Osteoblast (primary cell): ENCODE measurements around the gene CGB8. TPM values are rescaled to one million over a fixed set of nuclear protein-coding genes. Genes with fewer than 3 reads are reported as not detected.
A peak's percentile ranks its signal among the peaks of the same experiment; 100 is the strongest.
"Not testable (repeated sequence)": the region's sequence is repeated elsewhere in the genome, so short reads cannot be mapped to it uniquely, and the experiment has no call there.

ENCODE experiments used
- DNase-seq: peaks from one replicate; pipeline ENCODE4 v3.0.0; 2011; ENCODE audit warnings: low spot score, mixed read lengths; ENCODE audit not compliant: insufficient read length; ENCODE audit errors: missing footprints
- H2AFZ ChIP-seq: 2 replicates; pipeline ENCODE4 v1.6.0; 2011; ENCODE audit warnings: mild to moderate bottlenecking, low read length
- H3K27ac ChIP-seq: 2 replicates; pipeline ENCODE4 v1.5.1; 2011; ENCODE audit warnings: mild to moderate bottlenecking, low read depth, low read length, moderate library complexity
- H3K27me3 ChIP-seq: 2 replicates; pipeline ENCODE4 v1.6.0; 2012; ENCODE audit warnings: mild to moderate bottlenecking, control low read depth, inconsistent platforms, low read length, moderate library complexity; ENCODE audit not compliant: insufficient read depth
- H3K36me3 ChIP-seq: 2 replicates; pipeline ENCODE4 v1.5.1; 2011; ENCODE audit warnings: mild to moderate bottlenecking, low read length, control low read depth, moderate library complexity; ENCODE audit not compliant: insufficient read depth
- H3K4me1 ChIP-seq: 2 replicates; pipeline ENCODE4 v1.5.1; 2011; ENCODE audit warnings: mild to moderate bottlenecking, low read length, control low read depth, moderate library complexity; ENCODE audit not compliant: insufficient read depth
- H3K4me2 ChIP-seq: 2 replicates; pipeline ENCODE4 v1.6.0; 2011; ENCODE audit warnings: mild to moderate bottlenecking, low read length; ENCODE audit not compliant: insufficient read depth
- H3K4me3 ChIP-seq: fragments of 200-600 bp; sonication (generic); 3 replicates; pipeline ENCODE4 v1.5.1; 2012; ENCODE audit warnings: mild to moderate bottlenecking, low read length, inconsistent platforms; ENCODE audit not compliant: insufficient read depth
- H3K79me2 ChIP-seq: 2 replicates; pipeline ENCODE4 v1.6.0; 2012; ENCODE audit warnings: mild to moderate bottlenecking, low read length, control low read depth, inconsistent platforms; ENCODE audit not compliant: insufficient read depth
- H3K9me3 ChIP-seq: 2 replicates; pipeline ENCODE4 v1.5.1; 2011; ENCODE audit warnings: low read depth, low read length, control low read depth
- H4K20me1 ChIP-seq: 2 replicates; pipeline ENCODE4 v1.6.0; 2012; ENCODE audit warnings: mild to moderate bottlenecking, low read length, control low read depth; ENCODE audit not compliant: insufficient read depth
- CTCF ChIP-seq: IDR thresholded peaks from 2 replicates; pipeline ENCODE4 v1.5.1; 2011; ENCODE audit warnings: mild to moderate bottlenecking, low read depth, low read length, moderate library complexity; ENCODE audit errors: extremely low read depth
- total RNA-seq: library from RNA; depleted of rRNA; stranded (reverse); fragments of >200 nt; gene quantifications from 2 replicates; pipeline ENCODE4 v1.2.3, GENCODE V29; 2012

CGB8 gene
- total RNA-seq: 0.29 TPM in 1 of 2 replicates, not detected in the other

GRCh38 chr19:49049011-49049410, at the start of gene CGB8:
Gene CGB8, minus strand, starts transcription at chr19:49049111. Its CDS starts 372 bp downstream, at chr19:49048739.
- H3K27me3 ChIP-seq, H3K4me1 ChIP-seq, H3K79me2 ChIP-seq, H3K27ac ChIP-seq, H3K9me3 ChIP-seq, DNase-seq, H3K4me2 ChIP-seq, H4K20me1 ChIP-seq, H3K36me3 ChIP-seq, H2AFZ ChIP-seq, H3K4me3 ChIP-seq: not testable (repeated sequence)

- no peaks in the 10 kb centered on the region for H3K27me3 ChIP-seq
- no peak overlapping the region for H3K27ac ChIP-seq
- no peaks in the 10 kb centered on the region for H3K4me1 ChIP-seq
- H2AFZ ChIP-seq: no peak overlapping the region
- peaks cover 82% of the 10 kb centered on the region for H3K36me3 ChIP-seq
- TF ChIP-seq CTCF: peak; percentile 98
- H3K79me2 ChIP-seq: peaks cover 77% of the 10 kb centered on the region
- no peaks in the 10 kb centered on the region for H3K9me3 ChIP-seq
- H3K4me2 ChIP-seq: no peak overlapping the region
- H4K20me1 ChIP-seq: peaks cover 60% of the 10 kb centered on the region
- H3K4me3 ChIP-seq: no peak overlapping the region
- DNase-seq: peak; percentile 97
Observed at GRCh38 chr19:49097453-49098288, 48.8 kb upstream of the CGB8 start.

GRCh38 chr19:49094505-49095482, 45.9 kb upstream of the CGB8 start:
- Histone ChIP-seq H3K36me3 (peaks cover 88% of the 10 kb centered on the region), H3K79me2 (peaks cover 89% of the 10 kb centered on the region), H3K27me3 (no peaks in the 10 kb centered on the region), H4K20me1 (peaks cover 54% of the 10 kb centered on the region), H3K9me3 (no peaks in the 10 kb centered on the region), H2AFZ (no peak overlapping the region), H3K4me1 (no peaks in the 10 kb centered on the region), H3K27ac (no peak overlapping the region), H3K4me2 (no peak overlapping the region), H3K4me3 (no peak overlapping the region)
- DNase-seq: peak; percentile 34
- no peak for TF ChIP-seq CTCF

GRCh38 chr19:49092686-49093085, 43.8 kb upstream of the CGB8 start:
- peaks cover 81% of the 10 kb centered on the region for H3K36me3 ChIP-seq
- DNase-seq: no peak
- no peak for TF ChIP-seq CTCF

More at GRCh38 chr19:49092686-49093085, 43.8 kb upstream of the CGB8 start:
- Histone ChIP-seq H3K27me3 (no peaks in the 10 kb centered on the region), H3K4me1 (peaks cover 1% of the 10 kb centered on the region), H2AFZ (no peak overlapping the region), H4K20me1 (peaks cover 52% of the 10 kb centered on the region), H3K27ac (no peak overlapping the region), H3K9me3 (no peaks in the 10 kb centered on the region), H3K79me2 (peaks cover 92% of the 10 kb centered on the region), H3K4me3 (no peak overlapping the region), H3K4me2 (no peak overlapping the region)
